Endothelial cell of umbilical vein (primary cell): Measurements from ENCODE around the gene VPS29. TPM values are rescaled to one million over a fixed set of nuclear protein-coding genes. Genes with fewer than 3 reads are reported as not detected.
A peak's percentile ranks its signal among the peaks of the same experiment; 100 is the strongest.

Experiments
- BruUV-seq: library from RNA; stranded (reverse); fragments of 400-500 nt; replicated peaks from 2 replicates; lab custom pipeline; 2021; lab: Mats Ljungman, UMichigan
- CTCF ChIA-PET: fragments of 300-600, 350-600 bp; sonication (Branson Sonifier 250); formaldehyde crosslinking; loops from one replicate; lab custom pipeline; 2021; ENCODE audit warnings: antibody characterized with exemption, inconsistent platforms; lab: Charles Lee
- POLR2A ChIA-PET: fragments of 300-600, 350-600 bp; sonication (Branson Sonifier 250); formaldehyde crosslinking; loops from one replicate; lab custom pipeline; 2021; ENCODE audit warnings: antibody characterized with exemption, inconsistent platforms; lab: Charles Lee
- DNase-seq: peaks from one replicate; pipeline ENCODE4 v3.0.0-alpha.2; 2011; ENCODE audit warnings: low read depth, low spot score
- FAIRE-seq: peaks from 2 replicates; lab custom pipeline; 2011; peaks lifted over from hg19 to GRCh38; lab: Jason Lieb, UNC
- H2AFZ ChIP-seq: 2 replicates; pipeline ENCODE4 v1.6.0; 2012; ENCODE audit warnings: low read depth, low read length, control low read depth, inconsistent platforms
- H3K27ac ChIP-seq: 2 replicates; pipeline ENCODE4 v1.5.1; 2011; ENCODE audit warnings: low read depth, mild to moderate bottlenecking, control low read depth, low read length, moderate library complexity; ENCODE audit not compliant: insufficient read depth
- H3K27me3 ChIP-seq, 2 experiments: 2 replicates each; pipeline versions ENCODE4 v1.6.0 to v1.6.1; 2011; ENCODE audit warnings: low read length in 2 of 2, mixed read lengths in 1 of 2; ENCODE audit not compliant: control insufficient read depth in 2 of 2, insufficient read depth in 2 of 2
- H3K36me3 ChIP-seq, 2 experiments: 2 replicates in 1 of 2; 3 replicates in 1 of 2; pipeline ENCODE4 v1.5.1; 2011; ENCODE audit warnings: low read length in 2 of 2, mild to moderate bottlenecking in 1 of 2, moderate library complexity in 1 of 2; ENCODE audit not compliant: control insufficient read depth in 2 of 2, insufficient read depth in 2 of 2; ENCODE audit errors: extremely low read depth in 1 of 2
- H3K4me1 ChIP-seq: 3 replicates; pipeline ENCODE4 v1.5.1; 2011; ENCODE audit warnings: mild to moderate bottlenecking, low read length; ENCODE audit not compliant: control insufficient read depth, insufficient read depth; ENCODE audit errors: extremely low read depth
- H3K4me2 ChIP-seq: 2 replicates; pipeline ENCODE4 v1.6.1; 2011; ENCODE audit warnings: low read length, control low read depth, mixed read lengths; ENCODE audit not compliant: insufficient read depth
- H3K4me3 ChIP-seq, 3 experiments: fragments of 200-600 bp in 1 of 3; sonication (generic), shearing (Covaris generic) in 1 of 3; replicated peaks in 1 of 3; 2 replicates each; pipeline ENCODE4 v1.5.1; 2011 to 2016; ENCODE audit warnings: control low read depth in 3 of 3, low read length in 3 of 3, mild to moderate bottlenecking in 2 of 3, inconsistent platforms in 1 of 3, low read depth in 1 of 3, moderate library complexity in 1 of 3; ENCODE audit not compliant: insufficient read depth in 1 of 3
- H3K79me2 ChIP-seq: 2 replicates; pipeline ENCODE4 v1.6.0; 2012; ENCODE audit warnings: low read length, inconsistent platforms; ENCODE audit not compliant: control insufficient read depth, insufficient read depth
- H3K9ac ChIP-seq: replicated peaks from 2 replicates; pipeline ENCODE3; 2011; ENCODE audit warnings: low read length, control low read depth; ENCODE audit not compliant: insufficient read depth; ENCODE audit errors: extremely low read depth
- H3K9me1 ChIP-seq: replicated peaks from 3 replicates; pipeline ENCODE4 v1.6.0; 2011; ENCODE audit warnings: mild to moderate bottlenecking, low read length; ENCODE audit not compliant: control insufficient read depth, insufficient read depth; ENCODE audit errors: extremely low read depth
- H3K9me3 ChIP-seq: replicated peaks from 2 replicates; pipeline ENCODE4 v1.5.1; 2012; ENCODE audit warnings: low read length, inconsistent platforms; ENCODE audit not compliant: control insufficient read depth, insufficient read depth
- H4K20me1 ChIP-seq: replicated peaks from 2 replicates; pipeline ENCODE3; 2011; ENCODE audit warnings: mild to moderate bottlenecking, low read length; ENCODE audit not compliant: control insufficient read depth, insufficient read depth; ENCODE audit errors: extremely low read depth
- EZH2 ChIP-seq: IDR thresholded peaks from 2 replicates; pipeline ENCODE4 v1.6.1; 2012; ENCODE audit warnings: borderline replicate concordance, low read depth, mild to moderate bottlenecking, moderate library complexity, low read length, inconsistent platforms; ENCODE audit not compliant: severe bottlenecking
- FOS ChIP-seq: IDR thresholded peaks from 2 replicates; pipeline ENCODE4 v1.6.1; 2011; ENCODE audit warnings: mild to moderate bottlenecking, low read length, moderate library complexity, borderline replicate concordance; ENCODE audit not compliant: insufficient read depth
- GATA2 ChIP-seq: IDR thresholded peaks from 2 replicates; pipeline ENCODE4 v1.7.0; 2011; ENCODE audit warnings: low read depth, mild to moderate bottlenecking, moderate library complexity, mixed read lengths, low read length; ENCODE audit not compliant: insufficient read length, insufficient read depth
- JUN ChIP-seq: IDR thresholded peaks from 2 replicates; pipeline ENCODE4 v1.6.1; 2011; ENCODE audit warnings: borderline replicate concordance, low read depth; ENCODE audit not compliant: insufficient read length, insufficient read depth
- MYC ChIP-seq: IDR thresholded peaks from one replicate; pipeline ENCODE4 v1.6.1; 2011; ENCODE audit warnings: mild to moderate bottlenecking, low read depth, low read length
- POLR2A ChIP-seq: IDR thresholded peaks from 2 replicates; pipeline ENCODE4 v1.6.1; 2012; ENCODE audit warnings: low read depth, mild to moderate bottlenecking, control low read depth, low read length
- POLR2AphosphoS5 ChIP-seq: IDR thresholded peaks from 2 replicates; pipeline ENCODE4 v1.6.1; 2012; ENCODE audit warnings: low read depth, mild to moderate bottlenecking, control low read depth, low read length, moderate library complexity; ENCODE audit not compliant: insufficient read depth
- dilution Hi-C: fragments of 300-500 bp; cut with MboI; formaldehyde crosslinking; loops from one replicate; pipeline ENCODE4 v1.15.0; 2019; ENCODE audit warnings: low sequenced_read_pairs; ENCODE audit not compliant: extremely low pct_ligation_motif_present
- intact Hi-C: fragments of 100-400 bp; cut with micrococcal nuclease; formaldehyde crosslinking; loops from one replicate; pipeline ENCODE4 v1.10.0; 2022
- polyA plus RNA-seq, 4 experiments: library from polyadenylated mRNA; depleted of rRNA in 3 of 4; stranded (reverse) in 3 of 4; unstranded in 1 of 4; fragments of >200 nt; gene quantifications; 2 replicates each; pipeline versions ENCODE4 v1.2.1 to v1.2.3, GENCODE V29; 2011 to 2012; ENCODE audit warnings: missing spikeins in 1 of 4
- total RNA-seq: library from RNA; stranded (reverse); gene quantifications from 2 replicates; pipeline ENCODE4 v1.2.3, GENCODE V29; 2021
- TF ChIP-seq, protein P1 (sequence below), 2 donors: IDR thresholded peaks; 1 replicate in 1 of 2; 2 replicates in 1 of 2; pipeline ENCODE4 v1.5.1; 2011; ENCODE audit warnings: low read length in 2 of 2, mild to moderate bottlenecking in 2 of 2, moderate library complexity in 2 of 2, control low read depth in 1 of 2, inconsistent platforms in 1 of 2, low read depth in 1 of 2; ENCODE audit not compliant: insufficient read depth in 1 of 2; ENCODE audit errors: extremely low read depth in 1 of 2
- TF ChIP-seq, protein P2 (sequence below): IDR thresholded peaks from 2 replicates; pipeline ENCODE4 v1.6.1; 2011; ENCODE audit not compliant: insufficient read depth, insufficient read length

The VPS29 gene
- total and polyA plus RNA-seq, 2 donors (not counting 3 experiments of a cell fraction or from before 2014, with no cell fraction given): 138 to 155 TPM

DNA sequence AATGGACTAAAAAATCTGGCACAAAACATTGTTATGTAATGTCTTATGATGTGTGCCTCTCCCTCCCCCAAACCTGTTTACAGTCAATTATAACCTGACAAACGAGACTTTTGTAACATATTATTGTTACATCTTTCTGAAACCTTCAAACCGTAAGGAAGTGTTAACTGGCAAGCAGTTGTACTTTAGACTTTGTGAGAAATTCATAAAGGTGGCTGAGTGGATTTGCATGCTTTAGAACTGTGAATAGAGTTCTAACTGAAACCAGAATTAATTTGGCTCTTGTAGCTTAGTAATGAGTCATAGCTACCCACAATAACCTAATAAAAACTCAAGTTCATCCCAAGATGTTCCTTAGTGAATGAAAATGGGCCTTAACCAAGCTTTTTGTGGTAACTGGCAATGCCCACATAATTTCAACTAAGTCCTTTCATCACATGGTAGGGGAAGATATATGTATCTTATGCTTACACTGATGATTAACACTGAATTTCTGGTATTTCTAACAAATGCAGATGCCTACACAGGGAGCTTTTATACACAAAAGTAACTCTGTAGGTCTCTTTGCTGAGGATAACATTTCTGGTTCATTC, 29.9 kb upstream of the VPS29 start:
- no peak overlapping the region for H3K27ac ChIP-seq
- ChIA-PET CTCF (interaction anchor here (1.1 to 1.2 kb wide), 3 partner anchors 19 to 68 kb away, joined by 3 to 6 read pairs (median 4); no protein-coding TSS in a partner anchor), POLR2A (no interaction called here)
- BruUV-seq: no TSS peak
- intact Hi-C loops (no loop called here), dilution Hi-C loops (no loop called here)
- H3K9me3 ChIP-seq: no peaks in the 10 kb centered on the region
- H3K79me2 ChIP-seq: peaks cover 6% of the 10 kb centered on the region
- FAIRE-seq (peak; percentile 8), DNase-seq (no peak)
- no peak overlapping the region for H3K9ac ChIP-seq
- no peaks in the 10 kb centered on the region for H4K20me1 ChIP-seq
- H3K27me3 ChIP-seq: no peaks in the 10 kb centered on the region
- H3K4me1 ChIP-seq: no peaks in the 10 kb centered on the region
- no peak overlapping the region for H3K4me3 ChIP-seq
- H3K9me1 ChIP-seq: no peaks in the 10 kb centered on the region
- TF ChIP-seq, protein P1, sequence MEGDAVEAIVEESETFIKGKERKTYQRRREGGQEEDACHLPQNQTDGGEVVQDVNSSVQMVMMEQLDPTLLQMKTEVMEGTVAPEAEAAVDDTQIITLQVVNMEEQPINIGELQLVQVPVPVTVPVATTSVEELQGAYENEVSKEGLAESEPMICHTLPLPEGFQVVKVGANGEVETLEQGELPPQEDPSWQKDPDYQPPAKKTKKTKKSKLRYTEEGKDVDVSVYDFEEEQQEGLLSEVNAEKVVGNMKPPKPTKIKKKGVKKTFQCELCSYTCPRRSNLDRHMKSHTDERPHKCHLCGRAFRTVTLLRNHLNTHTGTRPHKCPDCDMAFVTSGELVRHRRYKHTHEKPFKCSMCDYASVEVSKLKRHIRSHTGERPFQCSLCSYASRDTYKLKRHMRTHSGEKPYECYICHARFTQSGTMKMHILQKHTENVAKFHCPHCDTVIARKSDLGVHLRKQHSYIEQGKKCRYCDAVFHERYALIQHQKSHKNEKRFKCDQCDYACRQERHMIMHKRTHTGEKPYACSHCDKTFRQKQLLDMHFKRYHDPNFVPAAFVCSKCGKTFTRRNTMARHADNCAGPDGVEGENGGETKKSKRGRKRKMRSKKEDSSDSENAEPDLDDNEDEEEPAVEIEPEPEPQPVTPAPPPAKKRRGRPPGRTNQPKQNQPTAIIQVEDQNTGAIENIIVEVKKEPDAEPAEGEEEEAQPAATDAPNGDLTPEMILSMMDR (IDR thresholded peaks at IDR 0.05; ENCODE audit: extremely low read depth in 1 of 2, insufficient read depth in 1 of 2, low read depth in 1 of 2, low read length in 2 of 2): no peak
- TF ChIP-seq EZH2 (no peak), FOS (peak; percentile 15), POLR2A (no peak), JUN (peak; percentile 22)
- no peak overlapping the region for H3K4me2 ChIP-seq
- peaks cover 2% of the 10 kb centered on the region in 2 experiments for H3K36me3 ChIP-seq
- H2AFZ ChIP-seq: no peak overlapping the region

DNA sequence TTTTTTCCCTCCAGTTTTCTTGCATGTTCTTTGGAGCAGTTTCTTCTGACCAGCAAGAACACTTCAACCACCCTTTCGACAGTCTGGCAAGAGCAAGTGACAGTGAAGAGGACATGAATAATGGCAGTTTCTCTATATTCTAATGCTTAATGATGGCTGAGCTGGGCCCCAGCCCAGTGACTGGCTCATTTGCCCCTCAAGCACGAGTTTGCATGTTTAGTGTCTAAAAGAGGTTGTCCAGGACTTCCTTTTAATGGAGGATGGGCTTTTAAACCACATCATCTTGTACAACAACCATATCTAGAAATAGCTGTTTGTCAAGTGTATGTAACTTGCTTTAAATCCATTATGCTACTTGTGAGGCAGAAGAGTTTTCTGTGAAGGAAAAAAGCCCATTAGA, 28.6 kb upstream of the VPS29 start:
- TF ChIP-seq EZH2: no peak
- no peak for TF ChIP-seq POLR2AphosphoS5
- TF ChIP-seq FOS: no peak
- TF ChIP-seq JUN: no peak
- no peak for TF ChIP-seq MYC
- TF ChIP-seq GATA2: no peak
- TF ChIP-seq POLR2A: no peak
- TF ChIP-seq, protein P2, sequence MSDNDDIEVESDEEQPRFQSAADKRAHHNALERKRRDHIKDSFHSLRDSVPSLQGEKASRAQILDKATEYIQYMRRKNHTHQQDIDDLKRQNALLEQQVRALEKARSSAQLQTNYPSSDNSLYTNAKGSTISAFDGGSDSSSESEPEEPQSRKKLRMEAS: no peak
- TF ChIP-seq, protein P1 (IDR thresholded peaks at IDR 0.05; ENCODE audit: extremely low read depth in 1 of 2, insufficient read depth in 1 of 2, low read depth in 1 of 2, low read length in 2 of 2): no peak
- Histone ChIP-seq H3K9me1 (no peaks in the 10 kb centered on the region), H3K4me1 (no peaks in the 10 kb centered on the region), H3K79me2 (peaks cover 3% of the 10 kb centered on the region), H3K27ac (no peak overlapping the region), H3K36me3 (no peaks in the 10 kb centered on the region), H2AFZ (no peak overlapping the region), H3K9ac (no peak overlapping the region), H4K20me1 (no peaks in the 10 kb centered on the region), H3K4me3 (no peak overlapping the region), H3K9me3 (no peaks in the 10 kb centered on the region), H3K4me2 (no peak overlapping the region), H3K27me3 (no peaks in the 10 kb centered on the region)
- ChIA-PET POLR2A (no interaction called here), CTCF (no interaction called here)
- BruUV-seq: no TSS peak
- FAIRE-seq: no peak
- intact Hi-C loops (no loop called here), dilution Hi-C loops (no loop called here)
- DNase-seq: no peak
